PFSK-1 (cell line): ENCODE measurements around the gene RCSD1.

ENCODE experiments used
- POLR2AphosphoS5 ChIP-seq: IDR thresholded peaks from 2 replicates; pipeline ENCODE4 v1.6.1; 2012; ENCODE audit warnings: low read depth, mild to moderate bottlenecking, control low read depth, low read length, moderate library complexity
- REST ChIP-seq, 2 experiments: IDR thresholded peaks; 2 replicates each; pipeline versions ENCODE4 v1.6.1 to v1.8.0; 2011 to 2012; ENCODE audit warnings: low read depth in 2 of 2, low read length in 2 of 2, control low read depth in 1 of 2, inconsistent platforms in 1 of 2, mild to moderate bottlenecking in 1 of 2, moderate library complexity in 1 of 2; ENCODE audit not compliant: insufficient read depth in 1 of 2
- SIN3A ChIP-seq: IDR thresholded peaks from 2 replicates; pipeline ENCODE4 v1.6.1; 2012; ENCODE audit warnings: mild to moderate bottlenecking, low read length, moderate library complexity, borderline replicate concordance; ENCODE audit not compliant: insufficient read depth
- TAF1 ChIP-seq: IDR thresholded peaks from 2 replicates; pipeline ENCODE4 v1.6.1; 2012; ENCODE audit warnings: low read length, control low read depth, borderline replicate concordance; ENCODE audit not compliant: insufficient read depth

- no peak for TF ChIP-seq REST (IDR thresholded peaks at IDR 0.05; ENCODE audit: insufficient read depth in 1 of 2, low read depth in 2 of 2, low read length in 2 of 2)
- no peak for TF ChIP-seq POLR2AphosphoS5
- no peak for TF ChIP-seq SIN3A
- TF ChIP-seq TAF1: no peak
Observed at GRCh38 chr1:167628741-167629515, 1.1 kb upstream of the RCSD1 start.
